Measurements from ENCODE around the gene RTKN.
A peak's percentile ranks its signal among the peaks of the same experiment; 100 is the strongest.
"Not testable (repeated sequence)": the region's sequence is repeated elsewhere in the genome, so short reads cannot be mapped to it uniquely, and the experiment has no call there.

RTKN gene

GRCh38 chr2:74441690-74442482 lies at the start of gene RTKN:
RTKN (minus strand) TSS chr2:74441937; CDS start chr2:74441816, 121 bp downstream.
- no peak for DNase-seq (ENCODE audit: low read depth, low spot score)

- DNase-seq (ENCODE audit: low read depth, low spot score): no peak
Observed at GRCh38 chr2:74489906-74490305, 48.2 kb upstream of the RTKN start.

- no peak for DNase-seq (ENCODE audit: low read depth, low spot score)
Observed at GRCh38 chr2:74488643-74489481, 47.1 kb upstream of the RTKN start.

- no peak for DNase-seq (ENCODE audit: low read depth, low spot score)
Observed at GRCh38 chr2:74486141-74486540, 44.4 kb upstream of the RTKN start.

GRCh38 chr2:74483675-74484164 lies 42.0 kb upstream of the RTKN start:
- DNase-seq (ENCODE audit: low read depth, low spot score): not testable (repeated sequence)

DNA sequence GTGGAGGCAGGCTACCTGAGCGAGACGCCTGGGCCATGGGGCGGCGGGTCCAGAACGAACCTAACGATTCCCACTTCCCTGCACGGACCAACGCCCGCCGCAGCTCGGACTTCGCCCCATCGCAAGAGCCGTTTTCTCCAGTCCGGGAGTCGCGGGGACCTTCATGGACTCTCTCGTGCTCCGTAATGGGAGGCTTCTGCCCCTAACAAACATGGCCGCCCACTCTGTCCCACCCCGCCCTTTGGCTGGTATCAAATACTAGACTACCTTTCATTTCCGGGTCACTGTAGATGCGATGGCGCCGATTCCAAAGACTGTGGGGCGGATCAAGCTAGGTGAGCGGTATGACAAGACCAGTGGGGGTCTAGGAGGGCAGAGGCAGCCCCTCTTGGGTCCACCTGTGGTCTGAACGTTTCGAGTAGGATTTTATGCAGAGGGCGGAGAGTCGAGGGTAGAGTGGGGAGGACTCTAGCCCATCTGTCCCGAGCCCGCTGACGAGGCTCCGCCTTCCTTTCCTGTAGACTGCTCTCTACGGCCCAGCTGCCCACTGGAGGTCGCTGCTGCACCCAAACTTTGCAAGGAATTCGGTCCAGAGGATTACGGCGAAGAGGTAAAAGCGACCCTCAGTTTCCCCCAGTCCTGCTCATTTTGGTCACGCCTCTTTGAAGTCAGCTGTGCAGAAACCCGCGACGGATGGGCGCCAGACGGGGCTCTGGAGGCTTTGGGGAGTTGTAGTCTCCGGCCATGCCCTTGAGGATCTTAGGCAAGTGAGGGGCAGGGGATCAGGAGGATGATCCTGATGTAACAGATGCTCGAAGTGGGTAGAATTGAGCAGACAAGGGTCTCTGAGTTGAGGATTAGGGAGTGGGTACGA lies 41.3 kb upstream of the RTKN start, which contains the start of the genes CCDC142 and TTC31:
Gene CCDC142 (minus strand): TSS at position 198 of the 874 bp plus-strand sequence. CDS start 161 bp downstream, at position 37.
Gene TTC31 (plus strand): TSS at position 281 of the 874 bp plus-strand sequence. CDS start 15 bp downstream, at position 296.
- peak; percentile 85 for DNase-seq (ENCODE audit: low read depth, low spot score)

- DNase-seq (ENCODE audit: low read depth, low spot score): no peak
Observed at GRCh38 chr2:74481961-74482800, 40.4 kb upstream of the RTKN start.

- no peak for DNase-seq (ENCODE audit: low read depth, low spot score)
Observed at GRCh38 chr2:74481431-74481830, 39.7 kb upstream of the RTKN start.

DNA sequence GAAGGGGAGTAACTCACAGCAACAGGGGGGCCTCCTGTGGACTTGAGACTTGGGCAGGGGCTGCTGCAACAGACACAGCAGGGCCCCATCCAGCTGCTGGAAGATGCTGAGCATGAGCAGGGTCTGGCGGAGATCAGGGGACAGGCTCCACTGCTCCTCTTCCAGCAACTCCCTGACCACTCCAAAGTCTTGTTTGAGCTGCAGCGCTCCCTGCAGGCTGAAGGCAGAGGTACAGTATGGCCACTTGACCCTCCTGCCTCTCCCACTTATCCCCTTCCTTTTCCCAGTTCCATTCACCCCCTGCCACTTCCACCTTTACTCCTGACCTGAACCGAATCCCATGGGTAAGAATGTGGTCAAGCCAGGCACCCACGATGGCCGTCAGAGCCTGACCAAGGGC lies 33.2 kb upstream of the RTKN start:
- no peak for DNase-seq (ENCODE audit: low read depth, low spot score)

DNA sequence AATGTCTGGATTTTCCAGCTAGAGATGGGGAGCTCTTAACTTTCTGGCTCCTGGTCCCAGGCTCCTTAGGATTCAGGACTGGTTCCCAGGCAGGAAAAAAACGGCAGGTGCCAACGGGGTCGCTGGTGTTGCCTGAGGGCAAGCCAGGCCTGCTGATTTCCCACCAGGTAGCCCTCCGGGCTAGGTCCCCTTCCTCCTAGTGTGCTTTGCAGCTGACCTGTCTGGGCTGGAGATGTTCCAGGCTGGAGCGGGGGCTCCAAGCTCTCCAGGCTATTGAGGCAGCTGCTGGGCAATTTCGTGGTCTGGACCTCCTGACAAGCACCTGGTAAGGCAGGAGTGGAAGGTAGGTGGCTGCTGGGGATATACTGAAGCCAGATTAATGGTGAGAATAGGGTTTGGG lies 32.7 kb upstream of the RTKN start:
- DNase-seq (ENCODE audit: low read depth, low spot score): no peak

DNA sequence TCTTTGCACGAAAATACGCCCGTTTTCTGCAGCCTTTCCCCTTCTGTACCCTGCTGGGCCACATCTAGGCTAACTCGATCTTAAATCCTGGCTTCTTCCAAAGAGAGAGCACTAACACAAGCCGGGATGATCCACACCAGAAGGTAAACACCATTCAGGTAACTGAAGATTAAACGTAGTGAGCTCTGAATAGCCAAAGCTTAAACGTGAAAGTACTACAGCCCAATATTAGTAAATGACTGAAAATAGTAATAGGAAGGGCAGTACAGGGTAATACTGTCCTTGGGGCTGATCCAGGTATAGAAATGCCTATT lies 31.2 kb upstream of the RTKN start:
- no peak for DNase-seq (ENCODE audit: low read depth, low spot score)

GRCh38 chr2:74472086-74472944 lies 30.6 kb upstream of the RTKN start, which contains the start of gene MRPL53:
MRPL53 (minus strand) TSS chr2:74472680; CDS start chr2:74472660, 20 bp downstream.
- DNase-seq (ENCODE audit: low read depth, low spot score): peak; percentile 73

GRCh38 chr2:74471332-74472065 lies 29.8 kb upstream of the RTKN start:
- no peak for DNase-seq (ENCODE audit: low read depth, low spot score)

DNA sequence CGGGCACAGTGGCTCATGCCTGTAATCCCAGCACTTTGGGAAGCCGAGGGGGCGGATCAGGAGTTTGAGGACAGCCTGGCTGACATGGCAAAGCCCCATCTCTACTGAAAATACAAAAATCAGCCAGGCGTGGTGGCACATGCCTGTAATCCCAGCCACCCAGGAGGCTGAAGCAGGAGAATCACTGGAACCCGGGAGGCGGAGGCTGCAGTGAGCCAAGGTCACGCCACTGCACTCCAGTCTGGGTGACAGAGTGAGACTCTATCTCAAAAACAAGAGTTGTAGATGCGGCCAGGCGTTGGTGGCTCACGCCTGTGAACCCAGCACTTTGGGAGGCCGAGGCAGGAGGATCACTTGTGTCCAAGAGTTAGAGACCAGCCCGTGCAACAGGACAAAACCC lies 29.0 kb upstream of the RTKN start:
- not testable (repeated sequence) for DNase-seq (ENCODE audit: low read depth, low spot score)

DNA sequence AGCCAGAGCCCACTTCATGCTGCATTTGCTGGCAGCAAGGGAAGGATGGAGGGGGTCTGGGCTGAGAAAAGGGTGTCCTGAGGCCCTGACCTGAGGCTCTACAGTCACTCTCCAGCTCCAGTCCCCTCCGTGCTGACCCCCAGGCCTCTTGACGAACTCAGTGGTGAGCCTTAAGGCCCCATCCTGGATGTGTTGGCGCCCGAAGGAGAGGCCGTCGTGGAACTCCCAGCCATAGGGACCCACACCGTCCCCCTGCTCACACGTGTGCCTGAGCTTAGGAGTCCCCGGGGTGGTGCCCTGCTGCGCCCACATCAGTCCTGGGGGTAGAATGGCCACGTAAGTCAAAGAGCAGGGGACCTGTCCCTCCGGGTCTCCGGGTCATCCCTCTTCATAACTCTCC lies 22.7 kb upstream of the RTKN start:
- no peak for DNase-seq (ENCODE audit: low read depth, low spot score)

DNA sequence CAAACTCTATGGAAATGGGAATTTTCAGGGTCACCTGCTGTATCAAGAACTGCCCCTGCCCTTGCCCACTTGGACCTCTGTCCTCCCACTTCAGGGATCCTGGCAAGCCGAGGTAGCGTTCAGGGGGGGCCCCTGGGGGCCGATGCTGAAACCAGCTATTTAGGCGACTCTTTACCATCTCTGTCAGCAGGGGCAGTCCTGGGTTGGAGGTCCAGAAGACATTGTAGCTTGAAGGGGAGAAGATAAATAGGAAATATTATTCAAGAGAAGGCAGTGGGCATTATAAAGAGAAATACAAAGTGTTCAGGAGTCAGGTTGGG lies 21.0 kb upstream of the RTKN start:
- no peak for DNase-seq (ENCODE audit: low read depth, low spot score)

DNA sequence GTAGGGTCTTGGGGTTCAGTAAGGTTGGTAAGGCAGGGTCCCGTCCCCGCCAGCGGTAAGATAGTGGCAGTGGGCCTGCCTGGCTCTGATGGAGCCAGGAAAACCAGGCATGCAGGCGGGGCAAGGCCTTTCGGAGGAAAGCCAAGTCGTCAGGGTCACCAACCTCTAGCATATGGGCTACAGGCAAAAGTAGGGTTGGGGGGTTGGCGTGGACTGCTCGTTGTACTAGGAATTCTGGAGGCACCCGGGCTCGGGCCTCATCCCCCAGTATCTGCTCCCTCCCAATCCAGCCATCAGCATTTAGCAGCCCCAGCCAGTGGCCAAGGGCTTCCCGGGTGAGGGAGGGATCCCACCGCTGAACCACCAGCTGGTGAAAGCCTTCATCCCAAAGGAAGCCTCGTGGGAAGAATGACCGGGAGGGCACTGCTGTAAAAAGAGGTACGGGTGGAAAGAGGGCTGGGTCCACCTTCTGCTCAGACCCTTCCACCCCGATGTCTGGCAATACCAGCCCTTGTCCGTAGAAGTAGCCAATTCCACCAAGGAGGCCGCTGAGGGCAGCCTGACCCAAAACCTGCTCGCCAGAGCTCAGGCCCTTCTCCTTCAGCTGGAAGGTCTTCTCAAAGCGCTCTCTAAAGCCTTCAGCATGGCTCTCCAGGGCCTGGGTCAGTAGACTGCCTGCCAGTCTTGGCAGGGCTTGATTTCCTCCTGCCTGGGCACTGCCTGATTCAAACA lies 20.5 kb upstream of the RTKN start:
- no peak for DNase-seq (ENCODE audit: low read depth, low spot score)
